OCI-LY1 (cell line): ENCODE measurements around the gene RPL5.
A peak's percentile ranks its signal among the peaks of the same experiment; 100 is the strongest.
"Not testable (repeated sequence)": the region's sequence is repeated elsewhere in the genome, so short reads cannot be mapped to it uniquely, and the experiment has no call there.

Experiments
- H2AFZ ChIP-seq: fragments of 200-600 bp; sonication (generic), shearing (Covaris generic); 2 replicates; pipeline ENCODE4 v1.6.0; 2014; ENCODE audit warnings: antibody characterized with exemption, mild to moderate bottlenecking, low read length
- H3F3A ChIP-seq: fragments of 200-600 bp; sonication (generic), shearing (Covaris generic); 2 replicates; pipeline ENCODE4 v1.6.0; 2014; ENCODE audit warnings: mild to moderate bottlenecking, antibody characterized with exemption, low read length, moderate library complexity; ENCODE audit not compliant: insufficient read depth
- H3K27ac ChIP-seq: fragments of 200-600 bp; sonication (generic); 2 replicates; pipeline ENCODE4 v1.5.1; 2014; ENCODE audit warnings: low read length, mixed run types, mild to moderate bottlenecking, low read depth; ENCODE audit not compliant: poor library complexity, severe bottlenecking
- H3K27me3 ChIP-seq: fragments of 200-600 bp; sonication (generic); 2 replicates; pipeline ENCODE4 v1.6.0; 2014; ENCODE audit warnings: antibody characterized with exemption, mild to moderate bottlenecking, low read length, moderate library complexity; ENCODE audit not compliant: insufficient read depth
- H3K36me3 ChIP-seq: fragments of 200-600 bp; sonication (generic); 2 replicates; pipeline ENCODE4 v1.6.1; 2014; ENCODE audit warnings: mild to moderate bottlenecking, antibody characterized with exemption, low read length, moderate library complexity, mixed read lengths; ENCODE audit not compliant: insufficient read depth
- H3K4me1 ChIP-seq: fragments of 200-600 bp; sonication (generic); 2 replicates; pipeline ENCODE4 v1.5.1; 2014; ENCODE audit warnings: mild to moderate bottlenecking, low read length, moderate library complexity; ENCODE audit not compliant: insufficient read depth, severe bottlenecking
- H3K4me2 ChIP-seq: fragments of 200-600 bp; sonication (generic), shearing (Covaris generic); 2 replicates; pipeline ENCODE4 v1.6.1; 2014; ENCODE audit warnings: low read length
- H3K4me3 ChIP-seq: fragments of 200-600 bp; sonication (generic); 2 replicates; pipeline ENCODE4 v1.5.1; 2014; ENCODE audit warnings: low read length, low read depth, mild to moderate bottlenecking, mixed read lengths; ENCODE audit not compliant: poor library complexity, severe bottlenecking
- H3K79me2 ChIP-seq: fragments of 200-600 bp; shearing (Covaris generic); 2 replicates; pipeline ENCODE4 v1.6.1; 2016; ENCODE audit warnings: mixed run types, low read length, mixed read lengths; ENCODE audit not compliant: insufficient read depth
- H3K9ac ChIP-seq: fragments of 200-600 bp; sonication (generic), shearing (Covaris generic); 2 replicates; pipeline ENCODE4 v1.6.1; 2014; ENCODE audit warnings: mild to moderate bottlenecking, low read length, mixed read lengths
- H3K9me2 ChIP-seq: fragments of 200-600 bp; sonication (generic), shearing (Covaris generic); 2 replicates; pipeline ENCODE4 v1.6.1; 2014; ENCODE audit warnings: low read depth, mild to moderate bottlenecking, low read length, mixed read lengths
- H3K9me3 ChIP-seq: fragments of 200-600 bp; shearing (Covaris generic); 2 replicates; pipeline ENCODE4 v1.6.1; 2014; ENCODE audit warnings: low read length, mixed read lengths
- H4K20me1 ChIP-seq: fragments of 200-600 bp; sonication (generic), shearing (Covaris generic); 2 replicates; pipeline ENCODE4 v1.6.0; 2016; ENCODE audit warnings: mild to moderate bottlenecking, low read length; ENCODE audit not compliant: insufficient read depth
- EZH2 ChIP-seq: fragments of 200-600 bp; sonication (generic), shearing (Covaris generic); IDR thresholded peaks from 2 replicates; pipeline ENCODE4 v1.8.0; 2017; ENCODE audit warnings: borderline replicate concordance, mixed run types, mild to moderate bottlenecking, antibody characterized with exemption, low read length, moderate library complexity, mixed read lengths
- TF ChIP-seq, protein P1 (sequence below): fragments of 200-600 bp; sonication (generic), shearing (Covaris generic); IDR thresholded peaks from 2 replicates; pipeline ENCODE4 v1.5.1; 2017; ENCODE audit warnings: mild to moderate bottlenecking, antibody characterized with exemption, low read length, moderate library complexity, mixed read lengths

RPL5 gene

DNA sequence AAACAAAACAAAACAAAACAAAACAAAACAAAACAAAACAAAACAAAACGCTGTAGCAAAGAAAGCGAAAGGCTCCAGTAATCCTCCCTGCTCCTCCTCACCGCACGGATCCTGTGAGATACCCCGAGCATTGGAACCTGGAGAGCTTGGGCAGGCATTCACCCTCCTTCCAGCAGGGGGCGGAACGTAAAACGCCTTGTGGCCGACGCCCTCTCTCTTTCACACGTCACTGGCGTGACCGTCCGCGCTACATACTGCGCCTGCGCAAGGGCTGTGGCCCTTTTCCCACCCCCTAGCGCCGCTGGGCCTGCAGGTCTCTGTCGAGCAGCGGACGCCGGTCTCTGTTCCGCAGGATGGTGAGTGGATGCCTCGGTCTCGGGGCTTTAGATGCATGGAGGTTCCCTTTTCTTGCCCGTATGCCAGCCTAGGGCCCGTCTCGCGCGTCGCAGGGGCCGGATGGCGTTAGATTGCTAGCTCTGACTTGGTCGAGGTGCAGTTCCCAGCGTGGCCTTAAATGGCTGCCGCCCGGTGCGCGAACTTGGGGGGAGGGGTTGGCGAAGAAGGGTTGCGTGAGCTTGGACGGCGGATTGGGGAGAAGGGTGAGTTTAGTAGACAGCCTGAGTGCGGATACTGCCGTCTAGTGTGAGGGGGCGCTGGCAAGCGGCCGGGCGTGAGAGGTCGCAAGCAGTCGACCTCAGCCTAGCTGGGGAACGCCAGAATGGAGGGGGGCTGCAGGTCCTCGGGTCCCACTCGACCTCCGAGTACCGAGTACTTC, at the start of gene RPL5:
Gene RPL5 (plus strand): TSS at position 279 of the 775 bp plus-strand sequence. CDS start 75 bp downstream, at position 354.
- peak within 1 kb of the TSS; percentile 93 for H3K4me3 ChIP-seq
- no peaks in the 10 kb centered on the region for H3K27me3 ChIP-seq
- H3K36me3 ChIP-seq: peaks cover 49% of the 10 kb centered on the region
- TF ChIP-seq, protein P1, sequence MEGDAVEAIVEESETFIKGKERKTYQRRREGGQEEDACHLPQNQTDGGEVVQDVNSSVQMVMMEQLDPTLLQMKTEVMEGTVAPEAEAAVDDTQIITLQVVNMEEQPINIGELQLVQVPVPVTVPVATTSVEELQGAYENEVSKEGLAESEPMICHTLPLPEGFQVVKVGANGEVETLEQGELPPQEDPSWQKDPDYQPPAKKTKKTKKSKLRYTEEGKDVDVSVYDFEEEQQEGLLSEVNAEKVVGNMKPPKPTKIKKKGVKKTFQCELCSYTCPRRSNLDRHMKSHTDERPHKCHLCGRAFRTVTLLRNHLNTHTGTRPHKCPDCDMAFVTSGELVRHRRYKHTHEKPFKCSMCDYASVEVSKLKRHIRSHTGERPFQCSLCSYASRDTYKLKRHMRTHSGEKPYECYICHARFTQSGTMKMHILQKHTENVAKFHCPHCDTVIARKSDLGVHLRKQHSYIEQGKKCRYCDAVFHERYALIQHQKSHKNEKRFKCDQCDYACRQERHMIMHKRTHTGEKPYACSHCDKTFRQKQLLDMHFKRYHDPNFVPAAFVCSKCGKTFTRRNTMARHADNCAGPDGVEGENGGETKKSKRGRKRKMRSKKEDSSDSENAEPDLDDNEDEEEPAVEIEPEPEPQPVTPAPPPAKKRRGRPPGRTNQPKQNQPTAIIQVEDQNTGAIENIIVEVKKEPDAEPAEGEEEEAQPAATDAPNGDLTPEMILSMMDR: peak; percentile 77
- no peak for TF ChIP-seq EZH2
- H3K4me2 ChIP-seq: peak within 1 kb of the TSS; percentile 72
- peak within 1 kb of the TSS; percentile 98 for H3K9ac ChIP-seq
- peak within 1 kb of the TSS; percentile 74 for H3K27ac ChIP-seq
- H3K9me3 ChIP-seq: no peaks in the 10 kb centered on the region
- peaks cover 37% of the 10 kb centered on the region for H3K4me1 ChIP-seq
- H3K79me2 ChIP-seq: peaks cover 51% of the 10 kb centered on the region
- H3F3A ChIP-seq: peaks cover 4% of the 10 kb centered on the region
- H3K9me2 ChIP-seq: no peaks in the 10 kb centered on the region
- H4K20me1 ChIP-seq: no peaks in the 10 kb centered on the region
- H2AFZ ChIP-seq: 0 out of 2 replicates have a peak within 1 kb of the TSS, but pooled peaks have one; percentile 25

DNA sequence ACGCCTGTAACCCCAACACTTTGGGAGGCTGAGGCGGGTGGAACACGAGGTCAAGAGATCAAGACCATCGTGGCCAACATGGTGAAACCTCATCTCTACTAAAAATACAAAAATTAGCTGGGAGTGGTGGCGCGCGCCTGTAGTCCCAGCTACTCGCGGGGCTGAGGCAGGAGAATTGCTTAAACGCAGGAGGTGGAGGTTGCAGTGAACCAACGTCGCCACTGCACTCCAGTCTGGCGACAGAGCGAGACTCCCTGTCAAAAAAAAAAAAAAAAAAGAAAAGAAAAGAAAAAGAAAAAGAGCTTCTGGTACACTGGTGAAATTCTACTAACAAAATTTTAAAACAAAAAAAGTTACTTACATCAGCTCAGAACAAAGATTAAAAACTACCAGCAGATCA, 48.3 kb upstream of the RPL5 start:
- H3K4me3 ChIP-seq: peak overlapping the region; percentile 74
- not testable (repeated sequence) for H3K36me3 ChIP-seq, H4K20me1 ChIP-seq, H3K9ac ChIP-seq, H3K27me3 ChIP-seq, H3K9me3 ChIP-seq, H3F3A ChIP-seq, H3K9me2 ChIP-seq, H2AFZ ChIP-seq, H3K79me2 ChIP-seq, H3K27ac ChIP-seq
- peaks cover 16% of the 10 kb centered on the region for H3K4me1 ChIP-seq
- peak overlapping the region; percentile 88; the same call in 1 of the 2 replicates for H3K4me2 ChIP-seq

DNA sequence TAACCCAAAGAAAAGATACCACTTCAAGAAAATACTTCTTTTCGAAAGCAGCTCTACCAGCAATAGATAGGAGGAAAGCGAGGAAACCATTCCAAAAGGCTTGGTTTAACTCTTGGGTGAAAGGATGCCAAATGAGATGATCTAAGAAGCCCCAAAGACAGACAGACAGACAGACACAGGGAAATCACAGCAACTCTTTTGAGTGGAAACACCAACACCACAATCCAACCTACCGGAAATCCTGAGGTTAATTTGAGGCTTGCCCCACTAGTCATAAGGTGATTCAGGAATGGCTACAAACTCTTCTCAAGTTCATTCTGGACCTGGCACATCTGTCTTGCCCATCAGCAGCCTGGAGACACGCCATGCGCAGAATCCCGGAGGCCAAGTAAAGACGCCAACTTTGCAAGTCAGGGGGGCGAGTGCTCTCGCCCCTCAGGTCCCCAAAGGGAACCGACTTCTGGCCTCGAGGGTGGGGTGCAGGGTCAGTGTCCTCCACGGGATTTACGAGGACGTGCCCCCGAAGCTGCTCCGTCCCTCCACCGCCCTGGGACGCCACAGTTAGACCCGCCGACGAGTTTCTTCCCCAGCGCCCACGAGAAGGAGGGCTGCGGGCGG, 47.7 kb upstream of the RPL5 start:
- Histone ChIP-seq H3K9me3 (no peaks in the 10 kb centered on the region), H3K4me1 (peaks cover 16% of the 10 kb centered on the region), H3K9me2 (no peaks in the 10 kb centered on the region), H2AFZ (no peak overlapping the region), H3K27me3 (no peaks in the 10 kb centered on the region), H3K9ac (peak overlapping the region; percentile 61), H3F3A (no peaks in the 10 kb centered on the region), H3K36me3 (no peaks in the 10 kb centered on the region; the same call in 1 of the 2 replicates), H3K4me3 (peak overlapping the region; percentile 74), H3K27ac (no peak overlapping the region), H3K4me2 (peak overlapping the region; percentile 88), H4K20me1 (no peaks in the 10 kb centered on the region), H3K79me2 (no peaks in the 10 kb centered on the region)
- TF ChIP-seq, protein P1: no peak
- TF ChIP-seq EZH2: no peak
